Neutrophil (primary cell): ENCODE data around the gene FBXO47.
A peak's percentile ranks its signal among the peaks of the same experiment; 100 is the strongest.

Experiments used
- H3K27ac ChIP-seq: fragments of 200-600 bp; sonication (generic); 2 replicates; pipeline ENCODE4 v1.5.1; 2016; ENCODE audit warnings: mild to moderate bottlenecking, moderate library complexity
- H3K27me3 ChIP-seq: fragments of 200-600 bp; sonication (generic); 2 replicates; pipeline ENCODE4 v1.6.0; 2016; ENCODE audit warnings: mild to moderate bottlenecking
- H3K36me3 ChIP-seq: fragments of 200-600 bp; sonication (generic); 2 replicates; pipeline ENCODE4 v1.5.1; 2017
- H3K4me1 ChIP-seq, 2 experiments: fragments of 200-600 bp in 1 of 2; sonication (generic) in 1 of 2; 1 replicate in 1 of 2; 2 replicates in 1 of 2; pipeline versions ENCODE4 v1.5.1 to v1.6.1; 2013 to 2016; ENCODE audit warnings: low read depth in 1 of 2, low read length in 1 of 2, mild to moderate bottlenecking in 1 of 2, moderate library complexity in 1 of 2; ENCODE audit not compliant: control insufficient read depth in 1 of 2, insufficient read depth in 1 of 2
- H3K4me3 ChIP-seq, 2 experiments: fragments of 200-600 bp in 1 of 2; sonication (generic) in 1 of 2; 1 replicate in 1 of 2; 2 replicates in 1 of 2; pipeline ENCODE4 v1.5.1; 2013 to 2016; ENCODE audit warnings: low read depth in 1 of 2, low read length in 1 of 2, mild to moderate bottlenecking in 1 of 2, moderate library complexity in 1 of 2
- H3K9me3 ChIP-seq: fragments of 200-600 bp; sonication (generic); 2 replicates; pipeline ENCODE4 v1.5.1; 2016
- CTCF ChIP-seq: fragments of 200-600 bp; sonication (generic); IDR thresholded peaks from 2 replicates; pipeline ENCODE4 v1.5.1; 2016; ENCODE audit warnings: antibody characterized with exemption

The FBXO47 gene

GRCh38 chr17:38905375-38905774, 61.8 kb downstream of the FBXO47 start:
- no peak for TF ChIP-seq CTCF
- no peak overlapping the region for H3K4me3 ChIP-seq
- H3K4me1 ChIP-seq = peaks cover 83 to 91% of the 10 kb centered on the region in 2 experiments
- H3K36me3 ChIP-seq = peaks cover 87% of the 10 kb centered on the region
- H3K27me3 ChIP-seq = no peaks in the 10 kb centered on the region
- no peaks in the 10 kb centered on the region for H3K9me3 ChIP-seq
- H3K27ac ChIP-seq = peak overlapping the region; percentile 96

- Histone ChIP-seq H3K4me1 (peaks cover 88 to 93% of the 10 kb centered on the region in 2 experiments), H3K4me3 (no peak overlapping the region), H3K36me3 (peaks cover 84% of the 10 kb centered on the region), H3K27ac (peak overlapping the region; percentile 96), H3K27me3 (no peaks in the 10 kb centered on the region), H3K9me3 (no peaks in the 10 kb centered on the region)
- no peak for TF ChIP-seq CTCF
Observed at GRCh38 chr17:38904892-38905291, 62.3 kb downstream of the FBXO47 start.

- H3K27me3 ChIP-seq = no peaks in the 10 kb centered on the region
- TF ChIP-seq CTCF = no peak
- peaks cover 96% of the 10 kb centered on the region in 2 experiments for H3K4me1 ChIP-seq
- H3K9me3 ChIP-seq = no peaks in the 10 kb centered on the region
- H3K27ac ChIP-seq = peak overlapping the region; percentile 96
- peaks cover 85% of the 10 kb centered on the region for H3K36me3 ChIP-seq
- no peak overlapping the region for H3K4me3 ChIP-seq
Observed at GRCh38 chr17:38903404-38903803, 63.8 kb downstream of the FBXO47 start.

- H3K27me3 ChIP-seq = no peaks in the 10 kb centered on the region
- peak overlapping the region; percentile 96 for H3K27ac ChIP-seq
- peak overlapping the region; percentile 49 to 60 for H3K4me3 ChIP-seq
- TF ChIP-seq CTCF = no peak
- H3K9me3 ChIP-seq = no peaks in the 10 kb centered on the region
- H3K4me1 ChIP-seq = peaks cover 96% of the 10 kb centered on the region in 2 experiments
- peaks cover 93% of the 10 kb centered on the region for H3K36me3 ChIP-seq
Observed at GRCh38 chr17:38900978-38901656, 66.1 kb downstream of the FBXO47 start.

GRCh38 chr17:38899421-38899820, 67.8 kb downstream of the FBXO47 start:
- Histone ChIP-seq H3K36me3 (peaks cover 89% of the 10 kb centered on the region), H3K4me3 (peak overlapping the region; percentile 44 to 60), H3K9me3 (no peaks in the 10 kb centered on the region), H3K27me3 (no peaks in the 10 kb centered on the region), H3K27ac (peak overlapping the region; percentile 96), H3K4me1 (peaks cover 96 to 98% of the 10 kb centered on the region in 2 experiments)
- no peak for TF ChIP-seq CTCF
